Mesendoderm (in vitro differentiated cells): ENCODE measurements around the gene ATXN10.

Source experiments
- DNase-seq: peaks from one replicate; pipeline ENCODE4 v3.0.0; 2013
- H2AK5ac ChIP-seq: 2 replicates; pipeline ENCODE4 v1.6.1; 2013; ENCODE audit warnings: low read length, inconsistent platforms
- H2BK120ac ChIP-seq: 2 replicates; pipeline ENCODE4 v1.6.1; 2013; ENCODE audit warnings: low read depth, mild to moderate bottlenecking, low read length, moderate library complexity, mixed read lengths
- H2BK15ac ChIP-seq: replicated peaks from 2 replicates; pipeline ENCODE4 v1.6.1; 2013; ENCODE audit warnings: low read depth, mild to moderate bottlenecking, moderate library complexity
- H2BK5ac ChIP-seq: 2 replicates; pipeline ENCODE4 v1.6.1; 2013; ENCODE audit warnings: low read length, inconsistent platforms
- H3K18ac ChIP-seq: 2 replicates; pipeline ENCODE4 v1.6.1; 2013; ENCODE audit warnings: mild to moderate bottlenecking, low read length, mixed read lengths
- H3K23ac ChIP-seq: one replicate; pipeline ENCODE4 v1.6.1; 2013; ENCODE audit warnings: low read length
- H3K27ac ChIP-seq: 2 replicates; pipeline ENCODE4 v1.5.1; 2013; ENCODE audit warnings: low read depth, mild to moderate bottlenecking, inconsistent platforms, low read length, moderate library complexity
- H3K27me3 ChIP-seq: 2 replicates; pipeline ENCODE4 v1.6.1; 2013; ENCODE audit warnings: low read length, control low read depth, mild to moderate bottlenecking, inconsistent platforms; ENCODE audit not compliant: insufficient read depth, poor library complexity
- H3K36me3 ChIP-seq: 2 replicates; pipeline ENCODE4 v1.6.1; 2013; ENCODE audit warnings: low read length, inconsistent platforms; ENCODE audit not compliant: control insufficient read depth, insufficient read depth
- H3K4ac ChIP-seq: one replicate; pipeline ENCODE4 v1.6.1; 2013; ENCODE audit warnings: low read depth, mild to moderate bottlenecking, low read length, moderate library complexity
- H3K4me1 ChIP-seq: 2 replicates; pipeline ENCODE4 v1.6.1; 2013; ENCODE audit warnings: low read depth, low read length, inconsistent platforms; ENCODE audit not compliant: control insufficient read depth
- H3K4me2 ChIP-seq: 2 replicates; pipeline ENCODE4 v1.6.1; 2013; ENCODE audit warnings: low read length
- H3K4me3 ChIP-seq: 2 replicates; pipeline ENCODE4 v1.5.1; 2013; ENCODE audit warnings: mild to moderate bottlenecking, low read length
- H3K56ac ChIP-seq: one replicate; pipeline ENCODE4 v1.6.1; 2013; ENCODE audit warnings: low read length
- H3K79me1 ChIP-seq: 2 replicates; pipeline ENCODE4 v1.6.1; 2013; ENCODE audit warnings: low read length, inconsistent platforms
- H3K79me2 ChIP-seq: 2 replicates; pipeline ENCODE4 v1.6.1; 2013; ENCODE audit warnings: mild to moderate bottlenecking, low read length; ENCODE audit not compliant: control insufficient read depth, insufficient read depth
- H3K9ac ChIP-seq: 2 replicates; pipeline ENCODE4 v1.6.1; 2013; ENCODE audit warnings: low read length, inconsistent platforms
- H4K5ac ChIP-seq: one replicate; pipeline ENCODE4 v1.6.1; 2013; ENCODE audit warnings: low read length
- H4K8ac ChIP-seq: one replicate; pipeline ENCODE4 v1.6.1; 2013; ENCODE audit warnings: low read depth, mild to moderate bottlenecking, control low read depth, low read length, moderate library complexity
- WGBS: extraction: QIAGEN DNeasy Blood & Tissue Kit; methylation state at CpG from one replicate; pipeline ENCODE4 v1.1.7; 2013; ENCODE audit warnings: low lambda C conversion rate, missing lambda C conversion rate; ENCODE audit not compliant: insufficient coverage; ENCODE audit errors: extremely low coverage; 5-methylcytosine and 5-hydroxymethylcytosine counted together

ATXN10 gene

DNA sequence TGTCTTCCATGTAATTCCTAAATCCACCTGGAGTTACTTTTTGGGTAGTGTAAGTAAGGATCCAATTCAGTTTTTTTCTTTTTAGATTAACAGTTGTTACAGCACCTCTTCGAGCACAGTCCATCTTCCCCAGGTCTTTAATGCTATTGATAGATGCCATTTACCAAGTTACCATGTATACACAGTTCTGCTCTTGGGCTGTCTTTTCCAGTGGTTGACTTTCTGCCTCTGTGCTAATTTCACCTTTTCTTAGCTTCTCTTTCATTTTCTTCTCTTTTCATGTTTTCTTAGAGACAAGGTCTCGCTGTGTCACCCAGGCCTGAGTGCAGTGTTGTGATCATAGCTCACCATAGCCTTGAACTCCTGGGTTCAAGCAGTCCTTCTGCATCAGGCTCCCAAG is 12.0 kb downstream of the ATXN10 start:
- H4K8ac ChIP-seq: no peak overlapping the region
- H3K18ac ChIP-seq: no peak overlapping the region
- H3K56ac ChIP-seq: no peak overlapping the region
- no peak overlapping the region for H3K4me2 ChIP-seq
- no peak for DNase-seq
- no peak overlapping the region for H3K4ac ChIP-seq
- WGBS: no CpG with 5 or more reads among the region's 2 CpGs
- H3K79me1 ChIP-seq: peaks cover 22% of the 10 kb centered on the region
- peaks cover 61% of the 10 kb centered on the region for H3K79me2 ChIP-seq
- H3K36me3 ChIP-seq: no peaks in the 10 kb centered on the region
- H3K27ac ChIP-seq: no peak overlapping the region
- H2BK5ac ChIP-seq: no peak overlapping the region
- no peak overlapping the region for H4K5ac ChIP-seq
- no peak overlapping the region for H3K4me3 ChIP-seq
- H3K27me3 ChIP-seq: no peaks in the 10 kb centered on the region
- H2AK5ac ChIP-seq: no peak overlapping the region
- H3K23ac ChIP-seq: no peak overlapping the region
- H3K4me1 ChIP-seq: no peaks in the 10 kb centered on the region
- no peak overlapping the region for H3K9ac ChIP-seq
- no peak overlapping the region for H2BK15ac ChIP-seq
- H2BK120ac ChIP-seq: no peak overlapping the region

DNA sequence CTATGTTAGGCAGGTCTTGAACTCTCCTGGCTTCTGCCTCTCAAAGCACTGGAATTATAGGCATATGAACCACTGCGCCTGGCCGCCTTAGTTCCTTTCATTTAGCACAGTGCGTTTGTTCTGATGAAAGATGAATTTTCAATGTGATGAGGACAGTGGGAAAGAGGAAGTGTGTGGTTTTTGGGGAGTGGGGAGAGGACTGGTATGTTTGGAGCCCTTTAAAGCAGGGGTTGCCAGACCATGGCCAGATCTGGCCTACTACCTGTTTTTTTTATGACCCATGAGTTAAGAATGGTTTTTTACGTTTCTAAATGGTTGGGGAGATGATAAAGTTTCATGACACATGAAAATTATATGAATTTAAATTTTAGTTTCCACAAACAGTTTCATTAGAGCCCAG is 12.5 kb downstream of the ATXN10 start:
- no peaks in the 10 kb centered on the region for H3K4me1 ChIP-seq

DNA sequence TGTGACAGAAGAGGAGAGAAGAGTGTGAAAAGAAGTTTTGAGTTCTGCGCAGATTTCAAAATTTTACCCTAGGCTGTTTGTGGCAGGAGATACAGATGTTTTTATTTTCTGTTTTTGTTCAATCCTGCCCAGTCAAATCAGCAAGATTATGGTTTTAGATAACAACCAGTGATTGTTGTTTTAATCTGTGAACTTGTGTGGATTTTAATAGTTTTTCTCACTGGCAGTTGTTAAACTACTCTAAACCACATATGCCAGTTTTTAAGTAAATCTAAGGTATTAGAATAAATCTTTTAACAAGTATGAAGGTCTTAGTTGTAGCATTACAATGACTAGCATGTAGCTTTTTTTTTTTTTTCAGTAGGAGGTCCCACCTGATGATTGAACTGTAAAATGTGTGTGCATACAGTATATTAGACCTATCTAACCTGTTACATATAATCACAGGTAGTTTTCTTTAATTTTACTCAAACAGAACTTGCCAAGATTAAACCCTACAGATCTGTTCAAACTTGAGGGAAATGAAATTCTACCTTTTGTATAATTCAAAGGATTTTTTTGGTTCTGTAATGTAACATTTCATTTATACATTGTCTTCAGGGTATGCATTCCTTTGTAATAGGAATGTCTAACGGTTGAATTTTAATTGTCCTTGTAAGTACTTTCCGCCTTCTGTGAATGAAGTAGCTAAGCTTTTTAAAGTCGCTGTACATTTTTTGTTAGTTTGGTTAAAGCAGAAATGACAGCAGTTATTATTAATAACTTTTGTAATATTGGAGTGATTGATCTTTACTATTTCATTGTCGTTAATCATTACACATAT is 13.3 kb downstream of the ATXN10 start:
- no peak overlapping the region for H3K56ac ChIP-seq
- H4K5ac ChIP-seq: no peak overlapping the region

More for the DNA sequence above, 12.5 kb downstream of the ATXN10 start:
- whole genome bisulfite sequencing: no CpG with 5 or more reads among the region's 4 CpGs
- Histone ChIP-seq H3K27me3 (no peaks in the 10 kb centered on the region), H3K18ac (peak overlapping the region; percentile 14), H3K4me3 (no peak overlapping the region), H2BK120ac (no peak overlapping the region), H3K79me1 (peaks cover 25% of the 10 kb centered on the region), H3K56ac (peak overlapping the region; percentile 44), H4K5ac (no peak overlapping the region), H2BK15ac (no peak overlapping the region), H3K9ac (no peak overlapping the region), H3K79me2 (peaks cover 64% of the 10 kb centered on the region), H4K8ac (no peak overlapping the region), H2AK5ac (no peak overlapping the region), H3K23ac (no peak overlapping the region), H3K27ac (no peak overlapping the region), H3K4ac (no peak overlapping the region), H3K4me2 (no peak overlapping the region), H3K36me3 (no peaks in the 10 kb centered on the region), H2BK5ac (no peak overlapping the region)
- no peak for DNase-seq

DNA sequence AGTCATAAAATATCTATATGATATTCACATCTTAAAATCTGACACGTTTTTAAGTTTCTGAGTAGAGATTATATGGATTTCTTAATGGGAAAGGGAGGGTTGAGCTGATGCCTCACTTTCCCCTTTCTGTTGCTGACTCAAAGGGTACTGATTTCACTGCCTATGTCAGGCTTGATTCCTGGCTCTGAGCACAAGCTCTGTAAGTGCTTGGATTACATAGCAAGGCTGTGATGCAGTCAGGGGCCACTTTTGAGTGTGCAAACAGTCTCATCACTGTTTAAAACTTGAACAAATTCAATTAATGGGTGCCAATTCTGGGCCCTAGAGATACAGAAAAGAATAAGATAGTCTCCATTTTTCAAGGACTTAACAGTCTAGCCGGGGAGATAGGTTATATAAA is 14.4 kb downstream of the ATXN10 start:
- no CpG with 5 or more reads among the region's 2 CpGs for WGBS
- Histone ChIP-seq H2AK5ac (no peak overlapping the region), H3K9ac (no peak overlapping the region), H4K8ac (no peak overlapping the region), H3K27ac (no peak overlapping the region), H3K4me1 (no peaks in the 10 kb centered on the region), H3K18ac (no peak overlapping the region), H3K56ac (no peak overlapping the region), H3K27me3 (no peaks in the 10 kb centered on the region), H3K79me2 (peaks cover 58% of the 10 kb centered on the region), H3K4me3 (no peak overlapping the region), H3K4ac (no peak overlapping the region), H3K23ac (no peak overlapping the region), H3K4me2 (no peak overlapping the region), H2BK5ac (no peak overlapping the region), H4K5ac (no peak overlapping the region), H3K36me3 (no peaks in the 10 kb centered on the region), H3K79me1 (peaks cover 21% of the 10 kb centered on the region), H2BK120ac (no peak overlapping the region), H2BK15ac (no peak overlapping the region)
- no peak for DNase-seq

More for the DNA sequence above, 13.3 kb downstream of the ATXN10 start:
- H3K27me3 ChIP-seq: no peaks in the 10 kb centered on the region
- DNase-seq: no peak
- H3K27ac ChIP-seq: no peak overlapping the region
- no peaks in the 10 kb centered on the region for H3K36me3 ChIP-seq
- H2BK5ac ChIP-seq: no peak overlapping the region
- peak overlapping the region; percentile 14 for H3K18ac ChIP-seq
- H3K4me1 ChIP-seq: no peaks in the 10 kb centered on the region
- no peak overlapping the region for H3K4me3 ChIP-seq
- peaks cover 22% of the 10 kb centered on the region for H3K79me1 ChIP-seq
- H3K4me2 ChIP-seq: no peak overlapping the region
- H2BK120ac ChIP-seq: no peak overlapping the region
- no peak overlapping the region for H2AK5ac ChIP-seq
- peaks cover 62% of the 10 kb centered on the region for H3K79me2 ChIP-seq
- H2BK15ac ChIP-seq: no peak overlapping the region
- no peak overlapping the region for H3K9ac ChIP-seq
- H3K4ac ChIP-seq: peak overlapping the region; percentile 9
- whole genome bisulfite sequencing: no CpG with 5 or more reads among the region's 5 CpGs
- H3K23ac ChIP-seq: no peak overlapping the region
- H4K8ac ChIP-seq: no peak overlapping the region

DNA sequence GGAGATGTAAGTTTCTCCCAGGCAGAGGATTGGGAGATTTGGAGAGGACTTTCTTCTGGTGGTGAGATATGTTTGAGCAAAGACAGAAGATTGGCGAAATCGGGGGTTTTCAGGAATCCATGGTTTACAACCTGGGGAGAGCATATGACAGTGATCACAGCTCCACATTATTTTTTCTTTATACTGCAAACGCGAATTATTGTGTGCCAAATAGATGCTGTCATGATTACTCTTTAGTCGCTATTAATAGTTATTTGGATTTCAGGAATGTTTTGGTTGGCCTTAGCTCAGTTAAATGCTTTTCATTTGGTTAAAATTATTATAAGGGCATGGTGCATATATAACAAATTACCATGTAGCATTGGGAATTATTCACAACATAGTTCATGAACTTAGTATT is 15.2 kb downstream of the ATXN10 start:
- no peak overlapping the region for H3K4ac ChIP-seq
- no peak overlapping the region for H3K9ac ChIP-seq
- H3K27me3 ChIP-seq: no peaks in the 10 kb centered on the region
- H3K4me1 ChIP-seq: no peaks in the 10 kb centered on the region
- H3K4me2 ChIP-seq: no peak overlapping the region
- H3K23ac ChIP-seq: no peak overlapping the region
- DNase-seq: no peak
- H3K79me2 ChIP-seq: peaks cover 52% of the 10 kb centered on the region
- H2BK120ac ChIP-seq: no peak overlapping the region
- no peak overlapping the region for H2AK5ac ChIP-seq
- no peak overlapping the region for H3K4me3 ChIP-seq
- H3K27ac ChIP-seq: no peak overlapping the region
- no peak overlapping the region for H4K5ac ChIP-seq
- no peak overlapping the region for H2BK5ac ChIP-seq
- H3K18ac ChIP-seq: no peak overlapping the region
- H3K79me1 ChIP-seq: peaks cover 16% of the 10 kb centered on the region
- WGBS: no CpG with 5 or more reads among the region's 5 CpGs
- H4K8ac ChIP-seq: no peak overlapping the region
- no peak overlapping the region for H2BK15ac ChIP-seq
- no peaks in the 10 kb centered on the region for H3K36me3 ChIP-seq
- H3K56ac ChIP-seq: no peak overlapping the region
